Posterior vena cava (tissue), 2 donors: Measurements from ENCODE around the gene MITF. TPM values are rescaled to one million over a fixed set of nuclear protein-coding genes. Genes with fewer than 3 reads are reported as not detected.

Experiments
- DNase-seq: peaks from one replicate; pipeline ENCODE4 v3.0.0-alpha.2; 2020; ENCODE audit warnings: low spot score
- intact Hi-C, 2 donors: fragments of 100-400 bp; cut with DNase I; formaldehyde crosslinking; loops; one replicate each; pipeline versions ENCODE4 v1.14.1 to v1.14.2; 2022 to 2023
- total RNA-seq, 2 donors: library from RNA; stranded (reverse); fragmentation: NEBNext Ultra II Directional; extraction: Animal tissue kit (Norgen Biotek cat#: 25700); gene quantifications; one replicate each; pipeline ENCODE4 v1.2.1, GENCODE V29; 2021
- donor health status: DM: yes; HTN: yes; CAD: no.
- donor health status: DM: yes; HTN: yes; CAD: no.

The MITF gene
- total RNA-seq, 2 donors from 2014 or later, result 25.9 to 61.4 TPM

- intact Hi-C loops, result no loop called here
- DNase-seq, result no peak
Observed at GRCh38 chr3:69720824-69721223, 18.4 kb upstream of the MITF start.

- intact Hi-C loops, result no loop called here
- DNase-seq, result no peak
Observed at GRCh38 chr3:69723389-69723788, 15.9 kb upstream of the MITF start.

GRCh38 chr3:69724722-69725435 is 14.4 kb upstream of the MITF start:
- no peak for DNase-seq
- intact Hi-C loops, result no loop called here

DNA sequence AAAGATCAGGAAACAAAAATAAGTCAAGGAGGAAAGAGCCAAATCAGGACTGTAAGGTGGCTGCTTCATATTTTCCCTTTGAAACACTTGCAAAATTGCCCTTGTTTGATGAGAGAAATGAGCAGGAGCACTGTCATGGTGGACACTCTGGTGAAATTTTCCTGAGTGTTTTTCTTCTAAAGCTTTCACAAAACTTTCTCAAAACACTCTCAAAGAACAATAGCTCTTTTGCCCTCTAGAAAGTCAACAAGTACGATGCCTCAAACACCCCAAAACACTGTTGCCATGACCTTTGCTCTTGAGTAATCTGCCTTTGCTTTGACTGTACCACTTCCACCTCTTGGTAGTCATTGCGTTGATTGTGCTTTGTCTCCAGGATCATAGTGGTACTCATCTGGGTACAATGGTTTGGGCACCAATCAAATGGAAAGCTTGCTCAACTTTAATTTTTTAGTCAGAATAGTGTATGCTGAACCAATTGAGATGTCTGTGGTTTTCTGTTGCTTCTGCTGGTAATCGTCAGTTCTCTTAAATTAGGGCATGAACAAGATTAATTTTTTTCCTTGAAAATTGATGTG is 13.2 kb upstream of the MITF start:
- no peak for DNase-seq
- intact Hi-C loops, result no loop called here

DNA sequence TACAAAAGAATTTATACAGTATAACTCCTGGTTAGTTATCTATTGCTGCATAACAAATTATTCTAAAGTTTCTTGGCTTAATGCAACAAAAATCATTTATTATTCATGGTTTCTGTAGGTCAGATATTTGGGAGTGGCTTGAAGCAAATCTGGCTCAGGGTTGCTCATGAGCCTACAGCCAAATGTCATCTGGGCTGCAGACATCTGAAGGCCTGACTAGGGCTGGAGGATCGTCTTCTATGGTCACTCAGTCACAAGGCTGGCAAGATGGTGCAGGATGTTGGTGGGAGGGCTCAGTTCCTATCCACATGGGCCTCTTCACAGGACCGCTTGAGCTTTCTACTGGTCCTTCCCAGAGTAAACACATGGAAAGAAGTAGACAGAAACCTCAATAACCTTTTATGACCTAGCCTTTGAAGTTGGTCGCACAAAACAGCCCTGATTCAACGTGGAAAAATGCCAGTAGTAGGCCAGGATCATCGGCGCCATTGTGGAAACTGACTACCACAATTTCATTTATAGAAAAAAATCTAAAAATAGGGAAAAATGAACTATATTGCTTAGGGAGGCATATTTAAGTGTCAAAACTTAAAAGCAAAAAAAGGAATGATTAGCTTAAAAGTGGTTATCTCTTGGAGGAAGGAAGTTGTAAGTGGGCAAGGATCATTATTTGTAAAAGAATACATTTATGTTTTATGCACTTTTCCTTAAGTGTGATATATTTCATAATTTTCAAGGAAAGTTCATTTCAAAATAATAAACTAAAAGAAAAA is 9.9 kb upstream of the MITF start:
- intact Hi-C loops, result no loop called here

DNA sequence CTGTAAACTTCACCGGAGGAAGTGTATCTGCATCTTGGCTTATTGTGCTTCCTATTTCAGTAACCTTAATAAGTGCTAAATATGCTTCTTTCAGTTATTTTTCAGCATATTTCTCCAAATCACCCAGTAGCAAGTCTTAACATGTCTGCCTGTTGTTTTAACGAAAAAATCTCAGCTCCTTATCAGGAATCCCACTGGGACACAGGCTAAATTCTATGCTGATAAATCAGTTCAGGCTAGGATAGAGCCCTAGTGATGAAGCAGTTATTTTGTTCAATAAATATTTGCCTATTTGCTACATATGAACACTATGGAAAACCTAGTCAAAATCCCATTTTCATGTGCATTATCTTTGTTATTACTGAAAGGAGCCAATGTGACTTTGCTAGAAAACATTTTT is 8.2 kb upstream of the MITF start:
- intact Hi-C loops, result no loop called here
- DNase-seq, result no peak

More for the DNA sequence above, 9.9 kb upstream of the MITF start:
- DNase-seq, result no peak

GRCh38 chr3:69735893-69736292 is 3.4 kb upstream of the MITF start:
- intact Hi-C loops, result no loop called here
- no peak for DNase-seq

DNA sequence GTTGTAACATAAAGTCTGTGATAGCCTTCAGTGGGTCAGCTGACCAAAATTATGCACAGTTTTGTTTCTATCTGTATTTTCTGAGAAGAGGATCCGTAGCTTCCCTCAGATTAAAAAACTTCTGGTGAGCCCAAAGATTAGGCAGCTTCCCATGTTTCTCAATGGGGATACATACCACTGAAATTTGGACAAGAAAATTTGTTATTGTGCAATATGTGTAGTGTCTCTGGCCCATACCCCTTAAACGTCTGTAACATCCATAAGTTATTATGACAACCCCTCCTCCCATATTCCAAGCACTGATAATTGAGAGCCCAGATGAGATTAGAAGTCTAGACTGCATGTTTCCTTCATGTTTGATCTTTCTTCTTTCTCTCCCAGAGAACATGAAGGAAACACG is 1.9 kb upstream of the MITF start:
- no peak for DNase-seq
- intact Hi-C loops, result no loop called here

- intact Hi-C loops, result no loop called here
- DNase-seq, result no peak
Observed at GRCh38 chr3:69738315-69738714, 949 bp upstream of the MITF start.

DNA sequence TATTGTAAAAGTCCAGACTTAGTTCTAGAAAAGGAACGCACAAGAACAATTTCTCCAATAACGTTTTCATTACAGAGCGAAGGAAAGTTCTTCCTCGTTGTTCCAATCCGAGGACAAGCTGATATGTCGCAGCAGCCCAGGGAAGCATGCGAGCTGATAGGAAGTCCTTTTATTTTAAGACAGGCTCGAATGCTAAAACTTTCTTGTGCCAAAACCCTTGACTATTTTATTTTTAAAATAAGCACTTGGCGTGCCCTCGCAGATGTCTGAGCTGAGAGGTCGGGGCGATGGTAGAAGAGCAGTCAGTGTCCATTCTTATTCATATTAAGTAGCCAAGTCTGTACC is 433 bp upstream of the MITF start:
- intact Hi-C loops, result no loop called here
- no peak for DNase-seq

GRCh38 chr3:69740103-69741021 is 1.1 kb downstream of the MITF start:
- intact Hi-C loops, result loop anchor here in 1 of 2 donors (5.0 kb wide), 1 partner anchor 47 kb away; no protein-coding TSS in a partner anchor
- no peak for DNase-seq

GRCh38 chr3:69741032-69741767 is 1.9 kb downstream of the MITF start:
- no peak for DNase-seq
- intact Hi-C loops, result loop anchor here in 1 of 2 donors (5.0 kb wide), 1 partner anchor 46 kb away; no protein-coding TSS in a partner anchor

DNA sequence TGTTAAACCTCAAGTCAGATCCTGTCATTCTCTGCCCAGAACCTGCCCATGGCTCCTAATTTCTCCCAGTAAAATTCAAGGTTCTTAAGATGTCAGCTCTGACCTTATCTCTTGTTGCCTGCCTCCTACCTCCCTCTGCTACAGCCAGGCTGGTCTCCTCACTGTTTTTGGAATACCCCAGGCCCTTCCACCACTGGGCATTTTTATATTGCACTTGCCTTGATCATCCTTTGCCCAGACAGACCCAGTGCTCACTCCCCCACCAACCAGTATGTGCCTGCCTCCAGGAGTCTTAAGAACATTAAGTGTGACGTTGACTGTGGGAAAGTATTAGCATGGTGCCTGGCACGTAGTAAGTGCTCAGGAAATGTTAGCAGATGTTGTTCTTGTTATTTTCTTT is 3.1 kb downstream of the MITF start:
- intact Hi-C loops, result loop anchor here in 1 of 2 donors (5.0 kb wide), 1 partner anchor 45 kb away; no protein-coding TSS in a partner anchor
- no peak for DNase-seq

DNA sequence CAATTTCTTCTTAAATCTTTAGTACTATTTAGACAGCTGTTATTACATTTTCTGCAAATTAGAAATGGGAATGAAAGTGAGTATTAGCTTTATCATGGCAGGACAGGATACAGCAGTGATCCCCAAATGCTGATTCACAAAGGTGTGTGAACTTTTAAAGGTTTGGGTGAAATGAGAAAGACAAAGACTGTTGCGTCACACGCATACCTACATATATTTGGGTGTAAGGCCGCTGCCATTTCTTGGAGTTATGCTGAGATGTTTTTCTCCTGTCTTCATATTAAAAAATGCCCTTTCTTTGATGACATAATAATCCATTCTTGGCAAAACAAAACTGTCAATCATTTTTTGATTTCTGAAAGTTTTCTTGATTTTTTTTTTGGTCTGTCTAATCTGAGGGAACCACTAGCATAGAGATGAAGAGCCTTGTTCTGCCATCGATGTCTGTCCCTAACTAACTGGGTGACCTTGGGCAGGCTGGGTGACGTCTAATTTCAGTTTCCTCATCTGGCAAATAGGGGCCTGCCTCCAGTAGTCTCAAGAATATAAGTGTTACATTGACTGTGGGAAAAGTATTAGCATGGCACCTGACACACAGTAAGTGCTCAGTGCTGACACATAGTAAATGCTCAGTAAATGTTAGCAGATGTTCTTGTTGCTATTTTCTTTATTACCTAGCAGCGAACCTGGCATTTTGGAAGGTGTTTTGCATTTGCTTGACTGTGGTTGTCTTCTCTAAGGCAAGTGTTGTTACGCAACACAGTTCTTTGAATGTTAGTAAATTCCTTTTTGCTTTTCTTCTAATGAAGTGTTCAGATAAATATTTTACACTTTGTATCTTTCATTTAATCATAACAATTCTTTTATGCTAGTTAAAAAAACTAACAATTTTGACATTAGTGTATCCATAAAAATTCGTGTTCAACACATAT is 5.0 kb downstream of the MITF start:
- intact Hi-C loops, result loop anchor here in 1 of 2 donors (5.0 kb wide), 1 partner anchor 43 kb away; no protein-coding TSS in a partner anchor
- DNase-seq, result no peak

- intact Hi-C loops, result no loop called here
- no peak for DNase-seq
Observed at GRCh38 chr3:69745505-69745904, 6.2 kb downstream of the MITF start.

DNA sequence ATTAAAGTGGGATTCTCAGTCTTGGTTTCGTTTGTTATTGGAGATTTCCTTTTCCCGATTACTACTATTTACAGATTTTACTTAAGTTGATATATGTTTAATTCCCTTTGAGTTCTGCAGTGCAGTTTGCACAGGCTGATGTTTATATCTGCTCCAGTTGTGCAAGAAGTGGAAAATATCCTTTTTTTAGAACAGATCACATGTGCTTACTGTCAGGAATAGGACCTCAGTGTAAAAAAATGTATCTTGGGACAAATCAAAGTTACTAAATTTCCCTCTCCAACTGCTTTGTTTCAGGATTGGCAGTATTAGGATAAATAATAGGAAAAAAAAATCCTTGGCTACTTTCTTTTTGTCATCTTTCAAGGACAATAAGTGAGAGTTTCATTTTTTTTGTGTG is 6.9 kb downstream of the MITF start:
- intact Hi-C loops, result no loop called here
- DNase-seq, result no peak

DNA sequence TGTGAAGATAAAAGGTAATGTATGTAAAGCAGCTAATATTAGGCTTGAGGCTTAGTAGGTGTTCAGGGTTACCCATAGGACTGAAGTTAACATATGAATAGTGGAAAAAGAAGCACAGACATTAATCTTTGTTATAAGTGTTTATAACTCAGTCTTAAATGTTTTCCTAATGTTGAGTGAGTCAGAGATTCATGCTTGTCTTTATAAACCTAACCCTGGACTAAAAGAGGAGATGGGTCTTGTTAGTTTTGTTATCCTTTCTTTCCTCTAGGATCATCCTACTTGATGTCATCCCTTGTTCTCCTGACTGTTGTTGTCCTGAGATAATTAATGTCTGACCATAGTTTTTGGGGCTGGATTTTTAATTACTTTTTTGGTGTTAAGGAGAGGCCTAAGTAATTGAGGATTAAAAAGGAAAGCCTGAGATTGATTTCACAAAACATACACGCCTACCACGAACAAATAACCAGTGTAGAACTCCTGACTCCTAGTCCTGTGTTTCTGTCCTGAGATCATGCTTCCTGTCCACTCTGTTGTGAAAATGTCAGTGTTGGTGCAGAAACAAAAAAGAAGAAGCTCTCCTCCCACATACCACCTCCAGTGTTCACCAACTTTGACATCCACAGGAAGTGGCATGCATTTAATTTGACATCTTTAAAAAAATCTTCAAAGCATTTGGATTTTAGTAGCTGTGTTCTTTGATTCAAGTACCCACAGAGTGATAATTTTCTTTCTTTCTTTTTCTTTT is 8.4 kb downstream of the MITF start:
- intact Hi-C loops, result no loop called here
- DNase-seq, result no peak
